Measurements from ENCODE around the gene DCAF7. TPM values are rescaled to one million over a fixed set of nuclear protein-coding genes. Genes with fewer than 3 reads are reported as not detected.

The DCAF7 gene
- polyA plus RNA-seq, 4 donors: 115 to 123 (median 120) TPM

DNA sequence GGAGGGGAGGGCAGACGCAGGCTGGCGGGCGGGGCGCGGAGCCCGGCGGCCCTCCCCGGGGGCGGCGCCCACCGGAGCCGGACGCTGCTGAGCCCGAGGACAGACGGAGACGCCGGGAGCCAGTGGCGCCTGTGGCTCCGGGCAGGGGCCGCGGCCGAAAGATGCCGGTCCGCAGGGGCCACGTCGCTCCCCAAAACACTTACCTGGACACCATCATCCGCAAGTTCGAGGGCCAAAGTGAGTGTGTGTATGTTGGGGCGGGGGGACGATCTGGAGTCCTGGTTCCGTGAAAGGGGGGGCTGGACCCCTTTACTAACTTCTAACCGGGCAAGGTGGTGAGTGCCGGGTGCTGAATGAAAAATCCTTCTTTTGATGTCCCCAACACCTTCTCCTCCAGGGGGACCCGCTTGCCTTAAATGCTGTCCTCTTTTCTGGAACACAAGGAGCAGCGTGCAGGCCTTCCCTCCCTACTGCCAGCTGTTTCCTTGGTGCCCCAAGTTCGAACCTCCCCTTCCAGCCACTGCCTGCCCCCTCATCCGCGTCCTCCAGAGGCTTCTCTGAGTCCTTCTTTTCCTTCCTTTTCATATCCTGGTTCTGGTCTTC, 26.9 kb upstream of the DCAF7 start, which contains the start of gene KCNH6:
Gene KCNH6 (plus strand): TSS at position 106 of the 603 bp plus-strand sequence. CDS start 56 bp downstream, at position 162.
- DNase-seq (ENCODE audit: low read depth in 4 of 4, low spot score in 3 of 4): no peak

DNA sequence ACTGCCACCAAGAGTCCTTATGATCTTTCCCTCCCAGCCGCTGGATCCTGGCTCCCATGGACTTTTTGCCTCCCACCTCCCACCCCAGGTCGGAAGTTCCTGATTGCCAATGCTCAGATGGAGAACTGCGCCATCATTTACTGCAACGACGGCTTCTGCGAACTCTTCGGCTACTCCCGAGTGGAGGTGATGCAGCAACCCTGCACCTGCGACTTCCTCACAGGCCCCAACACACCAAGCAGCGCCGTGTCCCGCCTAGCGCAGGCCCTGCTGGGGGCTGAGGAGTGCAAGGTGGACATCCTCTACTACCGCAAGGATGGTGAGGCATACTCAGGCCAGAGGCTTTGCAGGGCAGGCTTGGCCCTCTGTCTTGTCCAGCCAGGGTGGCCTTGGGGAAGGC, 26.2 kb upstream of the DCAF7 start:
- DNase-seq (ENCODE audit: low read depth in 4 of 4, low spot score in 3 of 4): no peak

DNA sequence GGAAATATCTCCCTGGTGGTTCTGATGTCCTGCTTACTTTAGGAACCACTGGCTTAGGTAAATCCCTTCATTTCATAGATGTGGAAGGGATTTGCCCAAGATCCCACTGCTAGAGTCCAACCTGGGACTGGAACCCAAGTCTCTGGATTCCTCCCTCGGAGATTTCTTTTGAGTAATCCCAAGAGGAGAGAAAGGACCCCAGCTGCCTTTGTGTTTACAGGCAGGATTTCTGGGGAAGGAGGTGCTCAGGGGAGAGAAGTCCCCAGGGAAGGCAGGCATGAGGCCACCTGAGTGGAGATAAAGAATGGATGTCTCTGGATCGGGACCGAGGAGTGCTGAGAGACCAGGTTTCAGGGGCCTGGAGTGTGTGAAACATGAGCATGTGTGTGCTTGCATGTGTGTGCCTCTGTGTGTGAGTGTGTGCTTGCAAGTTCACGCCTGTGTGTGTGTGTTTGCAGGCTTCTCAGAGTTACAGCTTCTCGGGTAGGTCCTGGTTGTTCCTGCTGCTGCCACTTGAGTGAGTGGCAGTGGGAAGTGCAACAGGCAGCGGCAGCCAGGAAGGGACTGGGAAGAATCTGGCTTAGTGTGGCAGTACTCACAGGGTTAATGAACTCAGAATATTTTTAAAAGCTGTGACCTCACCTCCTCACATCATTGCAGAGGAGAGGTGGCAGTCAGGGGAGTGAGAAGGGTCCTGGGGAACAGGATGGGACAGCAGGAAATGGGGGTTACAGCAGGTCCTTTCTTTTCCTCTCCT, 24.9 kb upstream of the DCAF7 start:
- DNase-seq (ENCODE audit: low read depth in 4 of 4, low spot score in 3 of 4): no peak

DNA sequence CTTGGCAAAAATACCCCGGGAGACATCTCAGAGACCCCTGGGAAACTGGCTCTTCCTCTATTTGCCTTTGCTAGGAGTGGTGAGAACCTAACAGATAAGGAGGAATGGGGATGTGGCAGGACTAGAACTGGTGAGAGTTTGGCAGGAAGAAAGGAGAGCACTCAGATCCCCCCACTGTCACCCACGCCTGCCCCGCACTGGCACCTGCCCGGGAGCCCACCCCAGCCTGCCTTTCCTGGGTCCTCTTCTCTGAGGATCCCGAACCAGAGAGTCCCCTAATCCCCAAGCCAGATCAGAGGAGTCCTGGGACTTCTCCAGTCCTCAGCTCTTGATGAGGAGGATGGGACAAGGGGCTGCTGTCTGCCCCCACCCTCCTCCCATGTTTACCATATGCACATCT, 23.4 kb upstream of the DCAF7 start:
- DNase-seq (ENCODE audit: low read depth in 4 of 4, low spot score in 3 of 4): no peak

DNA sequence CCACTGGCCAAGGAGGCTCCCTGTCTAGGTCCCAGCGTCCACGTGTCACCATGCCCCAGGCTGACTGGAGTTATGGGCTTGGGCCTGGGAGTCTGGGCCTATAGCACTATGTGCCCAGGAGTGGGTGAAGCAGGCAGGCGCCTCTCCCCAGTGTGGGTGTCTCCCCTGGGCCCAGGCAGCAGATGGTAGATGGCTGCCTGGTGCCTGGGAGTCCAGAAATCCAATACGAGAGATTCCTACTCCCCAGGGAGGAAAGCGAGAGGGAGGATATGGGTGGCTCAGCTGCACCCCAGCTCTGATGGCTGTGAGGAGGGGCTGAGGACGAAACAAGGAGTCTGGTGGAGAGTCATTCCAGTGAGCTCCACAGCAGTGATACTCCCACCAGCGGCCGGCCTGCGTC, 22.1 kb upstream of the DCAF7 start:
- DNase-seq (ENCODE audit: low read depth in 4 of 4, low spot score in 3 of 4): no peak

DNA sequence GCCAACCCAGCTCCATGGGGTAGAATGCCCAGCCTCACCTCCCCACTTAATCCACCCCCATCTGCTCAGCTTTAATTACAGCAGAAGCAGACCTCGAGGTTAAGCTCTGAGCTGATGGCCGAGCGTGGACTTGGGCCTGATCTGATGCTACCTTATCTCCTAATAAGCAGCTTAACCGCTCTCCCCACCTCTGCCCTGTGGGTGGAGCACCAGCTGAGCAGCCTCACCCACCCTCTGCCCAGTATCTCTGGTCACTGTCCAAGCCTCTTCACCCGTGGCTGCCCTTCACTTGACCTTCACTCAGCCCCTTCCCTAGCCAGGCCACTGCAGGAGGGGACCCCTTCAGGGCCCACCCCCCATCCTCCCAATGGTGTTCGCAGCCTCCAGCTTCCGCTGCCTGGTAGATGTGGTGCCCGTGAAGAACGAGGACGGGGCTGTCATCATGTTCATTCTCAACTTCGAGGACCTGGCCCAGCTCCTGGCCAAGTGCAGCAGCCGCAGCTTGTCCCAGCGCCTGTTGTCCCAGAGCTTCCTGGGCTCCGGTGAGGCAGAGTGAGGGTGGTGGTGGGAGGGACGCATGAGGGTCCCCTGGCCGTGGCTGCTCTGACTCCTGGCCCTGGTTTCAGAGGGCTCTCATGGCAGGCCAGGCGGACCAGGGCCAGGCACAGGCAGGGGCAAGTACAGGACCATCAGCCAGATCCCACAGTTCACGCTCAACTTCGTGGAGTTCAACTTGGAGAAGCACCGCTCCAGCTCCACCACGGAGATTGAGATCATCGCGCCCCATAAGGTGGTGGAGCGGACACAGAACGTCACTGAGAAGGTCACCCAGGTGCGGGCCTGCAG, 20.3 kb upstream of the DCAF7 start:
- no peak for DNase-seq (ENCODE audit: low read depth in 4 of 4, low spot score in 3 of 4)

DNA sequence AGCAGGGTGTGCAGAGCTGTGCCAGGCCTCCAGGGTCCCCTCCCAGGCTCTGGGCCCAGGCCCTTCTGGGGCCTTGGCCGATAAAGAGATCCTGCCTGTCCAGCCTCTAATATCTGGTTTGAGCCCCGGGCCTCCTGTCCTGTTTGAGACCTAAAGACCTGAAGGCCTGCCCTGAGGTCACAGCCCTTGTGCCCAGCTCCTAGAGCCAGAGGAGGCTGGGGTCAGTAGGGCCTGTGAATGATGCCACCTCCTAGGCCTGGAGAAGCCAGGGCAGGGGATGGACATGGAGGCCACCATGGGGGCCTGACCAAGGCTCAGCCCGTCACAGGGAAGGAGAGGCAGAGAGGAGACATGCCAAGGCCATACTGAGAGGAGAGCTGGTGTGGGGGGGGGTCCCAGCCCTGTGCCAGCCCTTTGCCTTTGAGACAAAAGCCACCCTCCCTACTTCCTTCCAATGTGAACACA, 19.7 kb upstream of the DCAF7 start:
- DNase-seq (ENCODE audit: low read depth in 4 of 4, low spot score in 3 of 4): no peak

DNA sequence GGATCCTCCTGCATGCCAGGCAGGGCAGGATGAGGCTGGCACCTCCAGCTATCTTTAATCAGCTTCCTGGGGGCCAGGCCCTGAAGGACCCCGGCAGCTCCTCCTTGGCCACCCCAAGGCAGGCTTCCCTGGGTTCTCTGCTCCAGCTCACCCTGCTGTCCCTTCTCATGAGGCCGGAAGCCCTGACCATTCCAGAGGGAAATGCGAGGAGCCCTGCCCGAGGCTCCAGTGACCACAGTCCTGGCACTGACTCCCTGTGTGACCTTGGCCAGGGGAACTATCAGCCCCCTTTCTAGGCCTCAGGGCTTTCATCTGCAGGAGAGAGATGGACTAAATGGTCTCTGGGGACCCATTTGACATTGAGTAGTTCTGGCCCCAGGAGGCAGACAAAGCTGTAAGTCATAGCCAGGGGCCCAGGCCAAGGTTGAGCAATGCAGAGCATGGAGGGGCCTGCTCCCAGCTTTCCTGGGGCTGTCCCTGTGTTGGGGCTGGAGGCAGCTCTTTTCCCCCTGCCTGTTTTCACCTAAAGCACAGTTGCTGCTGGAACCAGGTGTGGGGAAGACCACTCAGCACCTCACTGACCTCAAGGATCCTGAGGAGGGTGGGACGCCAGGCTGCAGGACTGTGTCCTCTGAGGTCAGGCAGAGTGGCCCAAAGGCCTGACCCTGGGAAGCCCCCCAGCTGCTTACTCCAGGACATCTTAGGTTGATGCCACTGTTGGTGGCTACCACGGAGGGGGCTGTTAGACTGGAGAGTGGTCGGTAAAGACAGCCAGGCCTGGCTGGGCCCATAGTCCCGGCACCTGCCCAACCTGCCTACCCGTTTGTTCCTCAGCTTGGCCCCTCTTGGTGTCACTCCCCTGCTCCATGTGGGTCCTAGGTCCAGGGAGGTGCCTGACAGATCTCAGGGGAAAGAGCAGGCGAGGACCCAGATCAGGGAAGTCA, 19.0 kb upstream of the DCAF7 start:
- no peak for DNase-seq (ENCODE audit: low read depth in 4 of 4, low spot score in 3 of 4)

DNA sequence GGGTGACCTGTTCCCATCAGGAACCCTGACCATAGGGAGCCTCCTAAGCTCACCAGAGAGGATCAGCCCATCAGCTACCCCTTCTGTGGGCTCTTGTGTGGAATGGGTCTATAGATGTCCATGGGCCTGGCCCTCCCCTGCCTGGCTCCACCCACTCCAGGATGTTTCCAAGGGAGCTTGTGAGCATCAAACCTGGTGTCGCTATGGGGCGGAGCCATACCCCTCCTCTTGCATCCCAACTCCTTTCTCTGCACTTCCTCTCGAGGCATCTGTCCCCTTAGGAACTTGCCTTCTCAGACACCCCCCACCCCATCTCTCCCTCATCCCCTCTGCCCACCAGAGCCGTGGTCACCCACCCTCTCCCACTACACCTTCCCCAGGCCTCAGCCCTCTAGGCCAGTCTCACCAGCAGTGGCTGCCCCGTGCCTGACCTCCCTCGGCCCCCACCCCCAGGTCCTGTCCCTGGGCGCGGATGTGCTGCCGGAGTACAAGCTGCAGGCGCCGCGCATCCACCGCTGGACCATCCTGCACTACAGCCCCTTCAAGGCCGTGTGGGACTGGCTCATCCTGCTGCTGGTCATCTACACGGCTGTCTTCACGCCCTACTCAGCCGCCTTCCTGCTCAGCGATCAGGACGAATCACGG, 16.7 kb upstream of the DCAF7 start:
- no peak for DNase-seq (ENCODE audit: low read depth in 4 of 4, low spot score in 3 of 4)

DNA sequence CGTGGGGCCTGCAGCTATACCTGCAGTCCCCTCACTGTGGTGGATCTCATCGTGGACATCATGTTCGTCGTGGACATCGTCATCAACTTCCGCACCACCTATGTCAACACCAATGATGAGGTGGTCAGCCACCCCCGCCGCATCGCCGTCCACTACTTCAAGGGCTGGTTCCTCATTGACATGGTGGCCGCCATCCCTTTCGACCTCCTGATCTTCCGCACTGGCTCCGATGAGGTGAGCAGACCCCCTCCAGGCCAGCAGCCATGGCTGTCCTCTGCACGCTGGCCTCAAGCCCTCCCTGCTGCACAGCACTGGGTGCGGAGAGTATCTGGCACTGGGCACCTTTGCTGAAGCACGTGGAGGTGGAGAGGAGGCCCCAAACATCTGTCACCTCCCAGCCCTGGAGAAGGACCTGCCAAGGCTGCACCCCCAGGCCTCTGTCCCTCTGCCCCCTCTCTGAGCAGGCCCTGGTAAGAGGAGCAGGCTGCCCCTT, 16.2 kb upstream of the DCAF7 start:
- no peak for DNase-seq (ENCODE audit: low read depth in 4 of 4, low spot score in 3 of 4)

DNA sequence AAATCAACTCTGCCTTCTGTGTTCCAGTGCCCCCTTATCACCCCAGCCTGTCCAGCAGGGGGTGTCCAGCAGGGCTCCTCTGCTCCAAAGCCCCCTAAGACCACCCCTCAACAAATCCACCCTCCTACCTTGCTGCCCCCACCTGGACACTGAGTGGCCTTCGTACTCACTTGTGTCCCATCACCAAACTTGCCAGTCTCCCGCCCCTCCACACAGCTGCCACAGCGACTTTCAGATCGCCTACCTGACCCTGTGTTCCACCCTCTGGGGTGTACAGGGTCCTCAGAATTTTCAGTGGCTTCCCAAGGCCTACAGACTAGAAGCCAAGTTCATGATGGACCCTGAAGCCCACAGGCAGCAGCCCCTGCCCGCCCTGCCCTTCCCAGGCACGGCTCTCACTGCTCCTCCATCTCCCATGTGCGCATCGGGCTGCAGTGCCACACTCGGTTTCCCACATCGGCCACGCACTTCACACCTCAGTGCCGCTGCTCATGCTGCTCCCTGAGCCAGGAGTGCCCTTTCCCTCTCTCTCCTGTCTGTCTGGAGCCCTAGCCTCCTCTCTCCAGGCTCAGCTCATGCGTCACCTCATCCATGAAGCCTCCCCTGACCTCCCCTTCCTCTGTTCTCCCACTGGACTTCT, 15.3 kb upstream of the DCAF7 start:
- no peak for DNase-seq (ENCODE audit: low read depth in 4 of 4, low spot score in 3 of 4)

DNA sequence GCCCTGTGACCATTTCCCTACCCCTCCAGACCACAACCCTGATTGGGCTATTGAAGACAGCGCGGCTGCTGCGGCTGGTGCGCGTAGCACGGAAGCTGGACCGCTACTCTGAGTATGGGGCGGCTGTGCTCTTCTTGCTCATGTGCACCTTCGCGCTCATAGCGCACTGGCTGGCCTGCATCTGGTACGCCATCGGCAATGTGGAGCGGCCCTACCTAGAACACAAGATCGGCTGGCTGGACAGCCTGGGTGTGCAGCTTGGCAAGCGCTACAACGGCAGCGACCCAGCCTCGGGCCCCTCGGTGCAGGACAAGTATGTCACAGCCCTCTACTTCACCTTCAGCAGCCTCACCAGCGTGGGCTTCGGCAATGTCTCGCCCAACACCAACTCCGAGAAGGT, 14.6 kb upstream of the DCAF7 start:
- no peak for DNase-seq (ENCODE audit: low read depth in 4 of 4, low spot score in 3 of 4)

DNA sequence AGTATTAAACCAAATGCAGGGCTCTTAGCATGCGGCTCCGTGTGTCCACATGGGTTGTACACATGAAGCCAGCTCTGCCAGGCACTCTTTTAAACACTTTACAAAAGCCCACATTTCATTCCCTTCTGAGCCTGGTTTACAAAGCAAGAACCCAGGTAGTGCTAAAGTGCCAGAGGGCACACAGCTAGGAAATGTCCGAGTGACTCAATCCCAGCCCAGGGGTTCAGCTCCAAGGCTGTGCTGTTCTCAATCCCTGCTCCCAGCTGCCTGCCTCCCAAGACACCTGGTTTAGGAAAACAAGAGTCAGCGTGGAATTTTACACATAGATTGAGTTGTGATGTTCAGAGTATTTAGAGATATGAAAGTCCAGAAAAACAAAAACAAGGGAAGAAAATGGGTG, 13.3 kb upstream of the DCAF7 start:
- no peak for DNase-seq (ENCODE audit: low read depth in 4 of 4, low spot score in 3 of 4)

DNA sequence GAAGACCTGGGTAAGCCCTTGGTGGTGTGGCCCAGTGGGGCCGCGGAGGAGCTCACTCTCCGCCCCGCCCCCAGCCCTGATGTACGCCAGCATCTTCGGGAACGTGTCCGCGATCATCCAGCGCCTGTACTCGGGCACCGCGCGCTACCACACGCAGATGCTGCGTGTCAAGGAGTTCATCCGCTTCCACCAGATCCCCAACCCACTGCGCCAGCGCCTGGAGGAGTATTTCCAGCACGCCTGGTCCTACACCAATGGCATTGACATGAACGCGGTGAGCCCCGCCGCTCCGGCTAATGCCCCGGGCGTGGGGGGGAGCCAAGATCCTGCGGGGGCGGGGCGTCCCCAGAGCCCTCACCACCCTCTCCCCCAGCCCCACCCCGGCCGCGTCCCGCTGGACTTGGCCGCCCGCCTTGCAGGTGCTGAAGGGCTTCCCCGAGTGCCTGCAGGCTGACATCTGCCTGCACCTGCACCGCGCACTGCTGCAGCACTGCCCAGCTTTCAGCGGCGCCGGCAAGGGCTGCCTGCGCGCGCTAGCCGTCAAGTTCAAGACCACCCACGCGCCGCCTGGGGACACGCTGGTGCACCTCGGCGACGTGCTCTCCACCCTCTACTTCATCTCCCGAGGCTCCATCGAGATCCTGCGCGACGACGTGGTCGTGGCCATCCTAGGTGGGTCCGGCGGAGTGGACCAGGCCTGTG, 12.1 kb upstream of the DCAF7 start:
- DNase-seq (ENCODE audit: low read depth in 4 of 4, low spot score in 3 of 4): no peak

DNA sequence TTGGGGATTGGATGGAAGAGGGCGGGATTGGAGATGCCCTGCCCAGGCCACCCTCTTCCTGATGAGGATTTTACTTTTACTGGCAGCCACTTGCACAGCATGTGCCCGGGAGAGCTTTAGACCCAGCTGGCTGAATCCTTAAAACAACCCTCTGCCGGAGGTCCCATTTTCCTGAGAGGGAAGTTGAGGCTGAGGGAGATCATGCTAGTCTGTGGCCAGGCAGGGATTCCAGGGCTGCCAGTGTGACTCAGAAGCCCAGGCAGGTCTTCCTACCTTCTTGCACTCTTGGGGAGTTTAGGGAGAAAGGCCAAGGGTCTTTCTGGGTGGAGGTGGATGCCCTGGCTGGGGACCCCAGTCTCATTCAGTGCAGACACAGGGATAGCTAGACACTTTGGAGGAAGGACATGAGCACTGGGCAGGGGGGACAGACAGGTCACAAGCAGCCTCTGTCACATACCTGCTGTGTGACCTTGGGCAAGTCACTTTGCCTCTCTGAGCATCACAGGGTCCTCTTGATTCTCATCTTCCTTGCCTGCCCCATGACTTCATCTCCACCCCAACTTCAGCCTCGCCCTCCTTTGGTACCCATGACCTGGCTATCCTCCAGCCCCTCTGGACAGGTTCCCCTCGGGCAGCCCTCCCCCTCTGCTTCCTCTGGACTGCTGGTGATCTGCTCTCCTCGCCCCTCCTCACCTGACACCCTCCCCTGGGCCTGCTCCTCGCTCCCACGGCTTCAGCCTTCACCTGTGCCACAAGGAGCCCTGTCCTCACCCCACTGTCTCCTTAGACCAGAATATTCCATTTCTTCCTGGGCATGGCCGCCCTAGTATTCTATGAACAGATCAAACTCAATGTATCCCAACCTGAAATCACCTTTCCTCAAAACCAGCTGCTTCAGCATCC, 11.3 kb upstream of the DCAF7 start:
- DNase-seq (ENCODE audit: low read depth in 4 of 4, low spot score in 3 of 4): no peak

DNA sequence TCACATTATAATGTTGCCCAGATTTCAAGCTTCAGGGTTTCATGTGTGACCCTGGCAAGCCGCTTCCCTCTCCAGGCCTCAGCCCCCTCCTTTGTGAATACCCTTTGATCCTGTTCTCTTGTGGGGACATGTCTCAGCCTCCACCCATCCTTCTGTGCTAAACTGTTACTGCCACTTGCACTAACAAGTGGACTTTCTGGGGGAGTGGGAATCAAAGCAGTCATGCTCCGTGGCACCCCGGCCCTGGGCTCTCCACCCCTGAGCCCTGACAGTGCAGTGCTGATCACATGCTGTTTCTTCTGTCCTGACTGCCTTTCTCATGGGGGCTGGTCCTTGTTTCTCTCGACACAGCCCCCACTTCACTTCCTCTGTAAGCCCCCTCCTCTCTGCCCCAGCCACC, 9.7 kb upstream of the DCAF7 start:
- no peak for DNase-seq (ENCODE audit: low read depth in 4 of 4, low spot score in 3 of 4)

DNA sequence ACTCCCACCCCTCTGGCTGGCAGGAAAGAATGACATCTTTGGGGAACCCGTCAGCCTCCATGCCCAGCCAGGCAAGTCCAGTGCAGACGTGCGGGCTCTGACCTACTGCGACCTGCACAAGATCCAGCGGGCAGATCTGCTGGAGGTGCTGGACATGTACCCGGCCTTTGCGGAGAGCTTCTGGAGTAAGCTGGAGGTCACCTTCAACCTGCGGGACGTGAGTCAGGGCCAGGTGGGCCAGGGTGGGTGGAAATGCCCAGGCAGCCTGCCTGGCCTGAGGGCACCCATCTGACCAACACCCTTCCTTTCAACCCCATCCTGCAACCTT, 8.1 kb upstream of the DCAF7 start:
- no peak for DNase-seq (ENCODE audit: low read depth in 4 of 4, low spot score in 3 of 4)

Data from right renal pelvis (tissue), 4 donors.